GM19468 (cell line): ENCODE data around the gene ZNF574.
"Not testable (repeated sequence)": the region's sequence is repeated elsewhere in the genome, so short reads cannot be mapped to it uniquely, and the experiment has no call there.

Experiments
- ATAC-seq: cut with Tn5 transposase; IDR thresholded peaks from one replicate; pipeline ENCODE4 v1.9.1; 2021; ENCODE audit warnings: mild to moderate bottlenecking, moderate library complexity, moderate number of reproducible peaks; ENCODE audit not compliant: unreplicated experiment; ENCODE audit errors: extremely low read depth

The ZNF574 gene

GRCh38 chr19:42075616-42076379 is at the start of gene ZNF574:
Gene ZNF574, plus strand, starts transcription at chr19:42076166. Its CDS starts 2,441 bp downstream, at chr19:42078607.
- peak; percentile 88 for ATAC-seq

GRCh38 chr19:42028304-42029216 is 47.4 kb upstream of the ZNF574 start:
- no peak for ATAC-seq

GRCh38 chr19:42030645-42031440 is 45.1 kb upstream of the ZNF574 start:
- no peak for ATAC-seq

GRCh38 chr19:42032431-42032830 is 43.5 kb upstream of the ZNF574 start:
- no peak for ATAC-seq

GRCh38 chr19:42033413-42033812 is 42.6 kb upstream of the ZNF574 start:
- no peak for ATAC-seq

GRCh38 chr19:42034640-42035391 is 41.1 kb upstream of the ZNF574 start:
- ATAC-seq = not testable (repeated sequence)

- no peak for ATAC-seq
These were observed 38.3 kb upstream of the ZNF574 start for GRCh38 chr19:42037649-42038048.

GRCh38 chr19:42038666-42039065 is 37.3 kb upstream of the ZNF574 start:
- ATAC-seq = no peak

- no peak for ATAC-seq
These were observed 35.9 kb upstream of the ZNF574 start for GRCh38 chr19:42040031-42040430.

- not testable (repeated sequence) for ATAC-seq
These were observed 35.5 kb upstream of the ZNF574 start for GRCh38 chr19:42040491-42040890.

GRCh38 chr19:42042455-42043170 is 33.4 kb upstream of the ZNF574 start:
- no peak for ATAC-seq

GRCh38 chr19:42045575-42045974 is 30.4 kb upstream of the ZNF574 start:
- no peak for ATAC-seq

- no peak for ATAC-seq
These were observed 27.0 kb upstream of the ZNF574 start for GRCh38 chr19:42048992-42049391.

GRCh38 chr19:42051166-42052115 is 24.5 kb upstream of the ZNF574 start:
- ATAC-seq = no peak

- no peak for ATAC-seq
These were observed 23.6 kb upstream of the ZNF574 start for GRCh38 chr19:42052241-42052863.

- ATAC-seq = no peak
These were observed 22.7 kb upstream of the ZNF574 start for GRCh38 chr19:42053037-42053935.

GRCh38 chr19:42054205-42054604 is 21.8 kb upstream of the ZNF574 start:
- no peak for ATAC-seq
